ENCODE results near the gene SOX12. TPM values are rescaled to one million over a fixed set of nuclear protein-coding genes. Genes with fewer than 3 reads are reported as not detected.
"Not testable (repeated sequence)": the region's sequence is repeated elsewhere in the genome, so short reads cannot be mapped to it uniquely, and the experiment has no call there.

Gene SOX12
- total RNA-seq, 1 donor = 7.7 TPM

GRCh38 chr20:376089-376488 is 50.7 kb downstream of the SOX12 start:
- no peak for DNase-seq (ENCODE audit: low read depth)
- H3K4me3 ChIP-seq (ENCODE audit: low read depth, low read length) = no peak overlapping the region
- no peak for TF ChIP-seq CTCF (IDR thresholded peaks at IDR 0.05; ENCODE audit: insufficient read depth, low read length)

GRCh38 chr20:376750-377149 is 51.4 kb downstream of the SOX12 start:
- TF ChIP-seq CTCF (IDR thresholded peaks at IDR 0.05; ENCODE audit: insufficient read depth, low read length) = no peak
- H3K4me3 ChIP-seq (ENCODE audit: low read depth, low read length) = no peak overlapping the region
- DNase-seq (ENCODE audit: low read depth) = no peak

- not testable (repeated sequence) for H3K4me3 ChIP-seq (ENCODE audit: low read depth, low read length); DNase-seq (ENCODE audit: low read depth)
Observed at GRCh38 chr20:377578-377977, 52.2 kb downstream of the SOX12 start.

- TF ChIP-seq CTCF (IDR thresholded peaks at IDR 0.05; ENCODE audit: insufficient read depth, low read length) = no peak
- no peak overlapping the region for H3K4me3 ChIP-seq (ENCODE audit: low read depth, low read length)
- DNase-seq (ENCODE audit: low read depth) = no peak
Observed at GRCh38 chr20:378961-379336, 53.6 kb downstream of the SOX12 start.

Other genes with a start within 250 kb of the SOX12 start
- gene DEFB125, start 237.9 kb upstream of the SOX12 start, total RNA-seq (ENCODE audit: low replicate concordance) = not detected in 2 replicates
- gene DEFB126, start 183.0 kb upstream of the SOX12 start, total RNA-seq (ENCODE audit: low replicate concordance) = not detected in 2 replicates
- not detected in 2 replicates for gene DEFB127, start 168.1 kb upstream of the SOX12 start, total RNA-seq (ENCODE audit: low replicate concordance)
- gene DEFB128, start 135.8 kb upstream of the SOX12 start, total RNA-seq (ENCODE audit: low replicate concordance) = not detected in 2 replicates
- not detected in 2 replicates for gene DEFB129, start 98.3 kb upstream of the SOX12 start, total RNA-seq (ENCODE audit: low replicate concordance)
- gene DEFB132, start 67.8 kb upstream of the SOX12 start, total RNA-seq (ENCODE audit: low replicate concordance) = not detected in 2 replicates
- gene C20orf96, start 34.8 kb upstream of the SOX12 start, total RNA-seq (ENCODE audit: low replicate concordance) = 0.98 and 2.4 TPM in 2 replicates
- 11.6 and 16.2 TPM in 2 replicates for gene ZCCHC3, start 28.0 kb upstream of the SOX12 start, total RNA-seq (ENCODE audit: low replicate concordance)
- 34.2 and 50.9 TPM in 2 replicates for gene NRSN2, start 21.6 kb downstream of the SOX12 start, total RNA-seq (ENCODE audit: low replicate concordance)
- gene TRIB3, start 55.2 kb downstream of the SOX12 start, total RNA-seq (ENCODE audit: low replicate concordance) = 71.0 and 72.8 TPM in 2 replicates
- gene RBCK1, start 82.7 kb downstream of the SOX12 start, total RNA-seq (ENCODE audit: low replicate concordance) = 60.7 and 75.3 TPM in 2 replicates
- gene TBC1D20, start 137.0 kb downstream of the SOX12 start, total RNA-seq (ENCODE audit: low replicate concordance) = 27.1 and 34.4 TPM in 2 replicates
- 84.6 and 147 TPM in 2 replicates for gene CSNK2A1, start 218.2 kb downstream of the SOX12 start, total RNA-seq (ENCODE audit: low replicate concordance)